Measurements from ENCODE around the gene FSIP1. TPM values are rescaled to one million over a fixed set of nuclear protein-coding genes. Genes with fewer than 3 reads are reported as not detected.

Gene FSIP1
- total RNA-seq, 1 donor from 2014 or later = 0.41 TPM

GRCh38 chr15:39781147-39781966 is 1.3 kb downstream of the FSIP1 start:
- TF ChIP-seq CTCF (IDR thresholded peaks at IDR 0.05; ENCODE audit: unreplicated experiment) = no peak
- Mint-ChIP-seq H3K27me3 (ENCODE audit: unreplicated experiment) (peaks cover 5% of the 10 kb centered on the region), H3K4me1 (ENCODE audit: unreplicated experiment) (peaks cover 29% of the 10 kb centered on the region), H3K4me3 (ENCODE audit: unreplicated experiment) (peak overlapping the region; percentile 81), H3K36me3 (ENCODE audit: low read depth, unreplicated experiment) (no peaks in the 10 kb centered on the region), H3K27ac (ENCODE audit: unreplicated experiment) (peak overlapping the region; percentile 43), H3K9me3 (ENCODE audit: unreplicated experiment) (no peaks in the 10 kb centered on the region)
- no peak for DNase-seq (ENCODE audit: low spot score)

- Mint-ChIP-seq H3K36me3 (ENCODE audit: low read depth, unreplicated experiment) (no peaks in the 10 kb centered on the region), H3K4me3 (ENCODE audit: unreplicated experiment) (no peak overlapping the region), H3K4me1 (ENCODE audit: unreplicated experiment) (peaks cover 2% of the 10 kb centered on the region)
Measured at GRCh38 chr15:39778021-39778420, 4.6 kb downstream of the FSIP1 start.

GRCh38 chr15:39777496-39777895 is 5.1 kb downstream of the FSIP1 start:
- TF ChIP-seq CTCF (IDR thresholded peaks at IDR 0.05; ENCODE audit: unreplicated experiment) = no peak
- Mint-ChIP-seq H3K4me1 (ENCODE audit: unreplicated experiment) (peaks cover 2% of the 10 kb centered on the region), H3K9me3 (ENCODE audit: unreplicated experiment) (no peaks in the 10 kb centered on the region), H3K36me3 (ENCODE audit: low read depth, unreplicated experiment) (no peaks in the 10 kb centered on the region), H3K27me3 (ENCODE audit: unreplicated experiment) (peaks cover 2% of the 10 kb centered on the region), H3K4me3 (ENCODE audit: unreplicated experiment) (no peak overlapping the region), H3K27ac (ENCODE audit: unreplicated experiment) (no peak overlapping the region)
- DNase-seq (ENCODE audit: low spot score) = no peak

More at GRCh38 chr15:39778021-39778420, 4.6 kb downstream of the FSIP1 start:
- DNase-seq (ENCODE audit: low spot score) = no peak
- Mint-ChIP-seq H3K9me3 (ENCODE audit: unreplicated experiment) (no peaks in the 10 kb centered on the region), H3K27ac (ENCODE audit: unreplicated experiment) (no peak overlapping the region), H3K27me3 (ENCODE audit: unreplicated experiment) (peaks cover 2% of the 10 kb centered on the region)
- no peak for TF ChIP-seq CTCF (IDR thresholded peaks at IDR 0.05; ENCODE audit: unreplicated experiment)

GRCh38 chr15:39776068-39776467 is 6.6 kb downstream of the FSIP1 start:
- Mint-ChIP-seq H3K9me3 (ENCODE audit: unreplicated experiment) (no peaks in the 10 kb centered on the region), H3K4me1 (ENCODE audit: unreplicated experiment) (no peaks in the 10 kb centered on the region)

More at GRCh38 chr15:39776068-39776467, 6.6 kb downstream of the FSIP1 start:
- Mint-ChIP-seq H3K27ac (ENCODE audit: unreplicated experiment) (no peak overlapping the region), H3K4me3 (ENCODE audit: unreplicated experiment) (no peak overlapping the region), H3K36me3 (ENCODE audit: low read depth, unreplicated experiment) (no peaks in the 10 kb centered on the region), H3K27me3 (ENCODE audit: unreplicated experiment) (peaks cover 2% of the 10 kb centered on the region)
- no peak for TF ChIP-seq CTCF (IDR thresholded peaks at IDR 0.05; ENCODE audit: unreplicated experiment)
- no peak for DNase-seq (ENCODE audit: low spot score)
